Epithelial cell of proximal tubule (primary cell): ENCODE results near the gene MYMX. TPM values are rescaled to one million over a fixed set of nuclear protein-coding genes. Genes with fewer than 3 reads are reported as not detected.
"Not testable (repeated sequence)": the region's sequence is repeated elsewhere in the genome, so short reads cannot be mapped to it uniquely, and the experiment has no call there.

ENCODE experiments used
- DNase-seq: peaks from one replicate; pipeline ENCODE4 v3.0.0-alpha.2; 2011; ENCODE audit warnings: low read depth
- H3K4me3 ChIP-seq: 2 replicates; pipeline ENCODE4 v1.5.1; 2011; ENCODE audit warnings: low read depth, mild to moderate bottlenecking, low read length
- CTCF ChIP-seq: conservative IDR thresholded peaks from 2 replicates; pipeline ENCODE4 v1.5.1; 2012; ENCODE audit warnings: low read depth, mild to moderate bottlenecking, low read length
- total RNA-seq: library from RNA; depleted of rRNA; stranded (reverse); fragments of >200 nt; gene quantifications from 2 replicates; pipeline ENCODE4 v1.2.3, GENCODE V29; 2015

Gene MYMX
- total RNA-seq, 1 donor from 2014 or later = not detected

GRCh38 chr6:44188819-44189218, 27.9 kb upstream of the MYMX start:
- no peak for TF ChIP-seq CTCF
- H3K4me3 ChIP-seq = no peak overlapping the region
- no peak for DNase-seq

- no peak for DNase-seq
- no peak for TF ChIP-seq CTCF
- H3K4me3 ChIP-seq = no peak overlapping the region
Measured at GRCh38 chr6:44189257-44189656, 27.5 kb upstream of the MYMX start.

- no peak for DNase-seq
- H3K4me3 ChIP-seq = no peak overlapping the region
- no peak for TF ChIP-seq CTCF
Measured at GRCh38 chr6:44190715-44191114, 26.0 kb upstream of the MYMX start.

DNA sequence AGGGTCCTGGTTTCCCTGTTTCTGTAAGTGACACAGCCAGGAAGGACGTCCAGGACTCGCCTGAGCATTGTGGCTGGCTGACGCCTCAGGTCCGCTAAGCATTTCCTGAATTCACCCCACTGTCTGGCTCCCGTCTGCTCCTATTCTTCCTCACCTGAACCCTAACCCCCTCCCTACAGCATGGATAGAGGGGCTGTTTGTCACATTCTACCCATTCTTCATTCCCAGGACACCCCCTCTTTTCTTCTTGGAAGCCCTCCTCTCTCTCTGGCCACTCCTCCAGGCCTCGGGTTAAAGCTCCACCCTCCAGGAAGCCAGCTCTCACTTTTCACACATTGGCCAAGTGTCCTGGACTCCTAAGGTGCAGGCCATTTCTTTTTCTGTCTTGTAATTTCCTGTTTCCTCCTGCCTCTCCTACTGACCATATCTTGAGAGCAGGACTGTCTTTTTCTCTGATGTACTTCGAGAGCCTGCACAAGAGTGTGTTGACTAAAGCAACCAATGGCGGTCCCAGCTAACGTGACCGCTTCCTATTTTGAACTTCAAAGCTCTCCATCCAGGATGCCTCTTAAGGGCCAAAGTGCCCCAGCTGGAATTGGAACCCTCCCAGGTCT, 24.2 kb upstream of the MYMX start:
- H3K4me3 ChIP-seq = no peak overlapping the region
- no peak for DNase-seq
- TF ChIP-seq CTCF = no peak

DNA sequence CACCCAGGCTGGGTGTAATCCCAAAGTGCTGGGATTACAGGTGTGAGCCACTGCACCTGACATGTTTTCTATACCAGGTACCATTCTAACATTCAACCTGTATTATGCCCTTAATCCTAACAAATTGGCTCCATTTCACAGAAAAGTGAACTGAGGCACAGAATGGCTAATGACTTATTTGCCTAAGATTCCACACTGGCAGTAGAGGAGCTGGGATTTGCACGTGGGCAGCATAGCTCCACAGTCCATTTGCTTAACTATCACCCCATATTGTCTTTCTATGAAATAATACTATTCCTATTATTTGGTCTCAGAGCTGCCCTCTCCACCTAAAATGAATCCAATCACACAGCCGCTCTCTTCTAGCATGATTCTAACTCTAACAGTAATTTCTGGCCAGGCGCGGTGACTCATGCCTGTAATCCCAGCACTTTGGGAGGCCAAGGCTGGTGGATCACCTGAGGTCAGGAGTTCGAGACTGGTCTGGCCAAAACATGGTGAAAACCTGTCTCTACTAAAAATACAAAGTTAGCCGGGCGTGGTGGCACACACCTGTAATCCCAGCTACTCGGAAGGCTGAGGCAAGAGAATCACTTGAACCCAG, 23.3 kb upstream of the MYMX start:
- no peak for TF ChIP-seq CTCF
- H3K4me3 ChIP-seq = no peak overlapping the region
- DNase-seq = no peak

- DNase-seq = no peak
- TF ChIP-seq CTCF = no peak
- no peak overlapping the region for H3K4me3 ChIP-seq
Measured at GRCh38 chr6:44194326-44194725, 22.4 kb upstream of the MYMX start.

DNA sequence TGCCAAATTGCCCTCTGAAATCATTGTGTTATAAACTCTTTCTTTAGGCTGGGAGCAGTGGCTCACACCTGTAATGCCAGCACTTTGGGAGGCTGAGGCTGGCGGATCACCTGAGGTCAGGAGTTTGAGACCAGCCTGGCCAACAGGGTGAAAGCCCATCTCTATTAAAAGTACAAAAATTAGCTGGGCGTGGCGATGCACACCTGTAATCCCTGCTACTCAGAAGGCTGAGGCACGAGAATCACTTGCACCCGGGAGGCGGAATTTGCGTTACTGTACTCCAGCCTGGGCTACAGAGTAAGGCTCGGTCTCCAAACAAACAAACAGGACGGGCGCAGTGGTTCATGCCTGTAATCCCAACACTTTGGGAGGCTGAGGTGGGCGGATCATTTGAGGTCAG, 20.4 kb upstream of the MYMX start:
- not testable (repeated sequence) for DNase-seq, H3K4me3 ChIP-seq
